NOMO-1 treated with DMSO at 0.1 percent for 48 hours (cell line): Measurements from ENCODE around the gene VWF.

Source experiments
- DNase-seq: peaks from one replicate; lab custom pipeline; 2025; ENCODE audit not compliant: unreplicated experiment; lab: John Stamatoyannopoulos, UW

VWF gene

DNA sequence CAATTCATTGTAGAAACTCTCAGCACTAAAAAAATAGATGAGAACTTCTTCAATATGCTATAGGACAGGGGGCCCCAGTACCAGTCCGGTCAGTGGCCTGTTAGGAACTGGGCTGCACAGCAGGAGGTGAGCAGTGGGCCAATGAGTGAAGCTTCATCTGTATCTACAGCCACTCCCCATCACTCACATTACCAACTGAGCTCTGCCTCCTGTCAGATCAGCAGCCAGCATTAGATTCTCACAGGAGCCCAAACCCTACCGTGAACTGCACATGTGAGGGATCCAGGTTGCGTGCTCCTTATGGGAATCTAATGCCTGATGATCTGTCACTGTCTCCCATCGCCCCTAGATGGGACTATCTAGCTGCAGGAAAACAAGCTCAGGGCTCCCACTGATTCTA, 163.7 kb downstream of the VWF start:
- DNase-seq = no peak

DNA sequence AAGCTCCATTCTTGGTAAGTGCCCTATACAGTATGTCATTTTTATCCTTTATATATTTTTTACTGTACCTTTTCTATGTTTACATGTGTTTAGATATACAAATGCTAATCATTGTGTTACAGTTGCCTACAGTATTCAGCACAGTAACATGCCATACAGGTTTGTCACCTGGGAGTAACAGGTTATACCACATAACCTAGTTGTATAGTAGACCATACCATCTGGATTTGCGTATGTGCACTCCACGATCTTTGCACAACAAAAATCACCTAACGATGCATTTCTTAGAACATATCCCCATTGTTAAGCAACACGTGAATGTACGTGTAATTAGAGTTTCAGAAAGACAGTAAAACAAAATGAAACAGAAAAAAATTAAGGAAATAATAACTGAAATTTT, 167.5 kb downstream of the VWF start:
- DNase-seq = no peak

DNA sequence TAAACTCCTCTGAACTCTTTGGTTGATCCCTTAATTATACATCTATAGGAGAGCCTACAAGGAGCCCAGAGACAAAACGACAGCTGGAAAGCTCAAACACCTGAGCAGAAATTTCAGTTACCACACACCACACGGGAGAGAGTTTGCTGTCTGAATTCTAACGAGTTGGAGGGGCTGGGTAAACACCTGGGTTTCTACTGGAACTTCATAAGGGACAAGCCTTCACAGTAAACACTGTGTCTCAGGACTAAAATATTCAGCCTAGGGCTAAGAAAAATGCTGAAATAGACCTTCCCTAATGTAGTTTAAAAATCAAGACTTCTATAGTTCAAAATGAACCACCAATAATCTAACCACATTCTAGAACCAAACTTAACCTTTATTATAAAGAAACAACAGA, 169.8 kb downstream of the VWF start:
- no peak for DNase-seq

DNA sequence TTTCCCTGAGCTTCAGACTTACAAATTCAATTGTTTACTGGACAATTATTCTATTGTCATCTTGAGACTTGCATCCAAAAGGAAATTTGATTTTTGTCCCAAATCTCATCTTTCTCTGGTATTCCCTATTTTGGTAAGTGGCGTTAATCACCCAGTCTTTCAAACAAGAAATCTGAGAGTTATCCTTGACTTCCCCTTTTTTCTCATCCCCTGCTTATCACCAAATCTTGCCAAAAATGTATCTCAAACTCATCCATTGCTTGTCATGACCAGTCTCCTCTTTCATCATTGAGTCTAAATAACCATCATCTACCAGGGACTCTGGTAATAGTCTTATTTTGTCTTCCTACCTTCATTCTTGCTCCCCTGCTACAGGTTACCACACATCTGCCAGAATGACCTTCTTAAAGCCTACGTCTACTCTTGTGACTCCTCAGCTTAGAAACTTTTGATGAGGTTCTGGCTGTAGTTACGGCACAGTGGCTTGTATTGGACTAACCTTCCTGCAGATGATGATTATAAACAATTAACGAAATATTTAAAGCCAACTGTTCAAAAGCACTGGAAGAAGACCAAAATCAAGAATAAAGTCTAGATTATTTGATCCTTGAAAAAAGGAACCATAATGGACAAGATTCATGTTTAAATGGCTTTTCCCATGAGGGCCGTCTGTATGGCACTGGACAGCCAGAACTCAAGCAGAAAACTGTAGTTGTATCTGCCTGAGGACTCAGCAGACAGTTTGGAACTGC, 170.5 kb downstream of the VWF start:
- no peak for DNase-seq

DNA sequence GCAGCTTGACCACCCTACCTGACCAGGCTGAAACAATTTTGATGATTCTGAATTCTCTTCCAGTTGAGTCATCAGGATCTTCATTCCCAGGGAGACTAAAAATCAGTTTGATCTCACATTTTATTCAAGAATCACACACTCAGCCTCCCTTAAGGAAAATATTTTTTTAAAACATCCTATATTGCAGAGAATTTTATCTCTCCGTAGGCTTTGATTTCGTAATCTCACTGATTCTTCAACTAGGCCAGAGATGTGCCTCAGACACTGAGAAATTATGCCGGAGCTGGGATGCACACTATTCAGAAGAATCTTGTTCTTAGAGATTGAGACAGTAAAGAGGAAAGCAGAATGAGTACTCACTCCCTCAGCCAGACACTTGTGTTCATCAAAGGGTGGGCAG, 172.4 kb downstream of the VWF start:
- DNase-seq = no peak

DNA sequence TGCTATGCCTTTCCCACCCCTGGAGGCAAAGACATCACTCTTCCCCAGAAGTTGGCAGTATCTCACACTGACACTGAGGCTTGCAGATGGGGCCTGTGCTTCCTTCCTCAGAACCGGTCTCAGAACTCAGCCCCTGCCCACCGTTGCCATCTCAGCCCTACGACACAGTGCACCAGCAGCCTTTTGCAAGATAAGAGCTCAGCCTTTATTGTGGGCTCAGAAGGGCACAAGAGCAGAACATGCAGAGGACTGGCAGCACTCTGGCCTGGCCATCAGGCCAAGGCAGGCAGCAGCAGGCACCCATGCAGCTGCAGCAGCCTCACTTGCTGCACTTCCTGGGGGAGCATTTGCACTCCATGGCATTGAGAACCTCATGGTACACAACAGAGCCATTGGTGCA, 175.8 kb downstream of the VWF start:
- no peak for DNase-seq

DNA sequence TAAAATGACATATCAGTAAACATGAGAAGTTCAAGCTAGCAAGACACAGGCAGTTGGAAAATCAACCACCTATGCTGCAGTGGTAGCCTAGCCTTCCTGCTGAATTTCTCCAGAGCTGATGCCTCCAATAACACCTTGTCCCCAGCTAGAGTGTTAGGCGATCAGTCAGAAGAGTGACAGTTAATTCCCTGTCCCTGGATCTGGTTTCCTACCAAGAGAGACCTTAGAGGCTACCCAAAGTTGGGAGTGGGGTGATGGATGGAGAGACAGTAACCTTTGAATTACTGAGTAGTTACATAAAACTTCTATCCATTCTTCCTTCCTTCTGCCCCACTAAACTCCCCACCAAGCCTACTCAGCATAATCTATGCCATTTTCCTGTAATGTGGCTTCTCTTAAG, 177.5 kb downstream of the VWF start:
- DNase-seq = no peak

DNA sequence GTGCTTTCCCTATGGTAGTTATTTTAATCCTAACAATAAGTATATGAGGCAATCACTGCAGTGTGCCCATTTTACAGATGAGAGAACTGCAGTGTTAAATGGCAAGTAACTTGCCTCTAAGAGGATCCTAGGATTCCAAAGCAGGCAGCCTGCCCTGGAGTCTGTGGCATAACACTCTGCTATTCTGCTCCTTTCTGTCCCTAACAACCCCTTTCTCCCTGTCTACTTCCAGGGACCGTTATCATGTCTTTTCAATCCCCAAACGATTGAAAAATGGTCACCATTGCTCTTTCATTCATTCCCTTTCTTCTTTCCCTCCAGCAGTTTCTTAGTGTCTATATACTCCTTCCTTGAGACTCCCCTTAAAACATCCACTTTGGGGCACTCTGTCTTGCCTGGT, 178.1 kb downstream of the VWF start:
- DNase-seq = no peak

DNA sequence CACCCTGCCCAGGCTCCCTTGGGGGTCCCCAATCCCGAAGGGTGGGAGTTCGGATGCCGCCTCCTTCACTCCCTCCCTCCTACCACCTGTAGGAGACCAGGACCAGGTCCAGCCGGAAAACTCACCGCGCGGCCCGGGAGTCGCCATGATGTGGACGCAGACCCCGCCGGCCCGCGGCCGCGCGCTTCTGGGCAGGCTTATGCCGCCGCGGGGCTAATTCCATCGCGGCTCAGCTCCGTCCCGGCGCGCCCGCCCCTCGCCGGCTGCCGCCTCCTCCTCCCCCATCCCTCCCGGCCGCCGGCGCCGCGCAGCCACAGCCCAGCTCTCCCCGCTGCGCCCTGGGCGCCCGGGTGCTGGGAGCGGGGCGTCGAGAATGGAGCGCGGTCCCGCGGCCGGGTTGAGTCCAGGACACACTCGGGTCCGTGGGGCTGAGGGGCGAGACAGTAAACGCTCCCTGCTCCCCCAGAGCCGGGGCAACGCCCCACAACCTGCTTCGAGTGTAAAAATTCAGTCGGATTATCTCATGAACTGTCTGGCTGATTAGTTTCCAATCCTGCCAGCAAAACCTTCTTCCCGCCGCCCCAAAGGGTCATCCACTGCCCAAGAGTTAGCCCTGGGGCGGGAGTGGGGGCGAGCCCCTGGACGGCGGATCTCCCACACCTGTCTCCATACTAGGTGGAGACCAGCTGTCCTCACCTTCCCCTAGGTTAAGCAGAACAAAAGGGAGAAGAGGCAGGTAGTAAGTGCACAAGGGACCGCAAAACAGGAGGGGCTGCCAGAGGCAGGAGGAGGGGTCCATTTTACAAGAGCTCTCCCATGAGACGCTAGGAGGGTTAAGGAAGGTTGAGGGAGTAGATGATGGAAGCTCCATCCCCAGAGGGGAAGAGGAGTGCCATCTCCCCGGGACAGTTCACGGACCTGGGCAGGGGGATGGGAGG, 179.1 kb downstream of the VWF start, which contains the start of gene ANO2:
Gene ANO2 (minus strand): TSS at position 189 of the 938 bp plus-strand sequence. CDS start 42 bp downstream, at position 147.
- DNase-seq = no peak

DNA sequence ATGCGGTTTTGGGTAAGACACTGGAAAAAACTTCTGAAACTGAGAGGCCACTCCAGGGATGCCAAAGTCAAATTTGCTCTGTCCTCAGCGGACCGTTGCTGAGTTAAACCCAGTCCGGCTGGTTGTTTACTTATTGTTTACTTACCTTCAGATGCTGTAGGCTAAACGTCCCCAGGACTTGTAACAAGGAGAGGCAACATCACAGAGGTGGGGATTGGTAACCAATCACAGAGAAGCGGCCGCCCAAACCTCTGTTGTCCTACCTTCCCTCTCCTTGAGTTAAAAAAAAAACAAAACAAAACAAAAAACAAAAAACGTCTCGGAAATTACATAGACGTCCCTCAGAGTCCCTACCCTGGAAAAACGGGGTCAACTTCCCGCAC, 179.8 kb downstream of the VWF start:
- DNase-seq = no peak

DNA sequence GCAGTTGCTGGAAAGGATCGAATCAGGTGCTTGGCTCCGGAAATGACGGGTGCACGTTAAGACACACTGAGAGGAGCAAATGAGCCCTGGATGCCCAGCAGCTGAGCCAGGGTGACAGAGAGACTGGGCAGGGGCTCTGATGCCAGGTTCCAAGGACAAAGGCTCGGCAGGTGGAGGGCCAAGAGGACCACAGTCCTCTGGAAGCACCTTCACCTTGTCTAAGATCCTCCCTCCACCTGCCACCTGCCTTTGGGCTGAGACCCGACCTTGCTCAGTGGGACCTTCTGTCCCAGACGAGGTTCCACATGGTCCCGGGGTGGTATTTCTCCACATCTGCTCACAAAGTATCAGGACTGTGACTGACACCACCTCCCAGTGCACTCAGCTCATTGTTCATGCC, 180.4 kb downstream of the VWF start:
- no peak for DNase-seq

DNA sequence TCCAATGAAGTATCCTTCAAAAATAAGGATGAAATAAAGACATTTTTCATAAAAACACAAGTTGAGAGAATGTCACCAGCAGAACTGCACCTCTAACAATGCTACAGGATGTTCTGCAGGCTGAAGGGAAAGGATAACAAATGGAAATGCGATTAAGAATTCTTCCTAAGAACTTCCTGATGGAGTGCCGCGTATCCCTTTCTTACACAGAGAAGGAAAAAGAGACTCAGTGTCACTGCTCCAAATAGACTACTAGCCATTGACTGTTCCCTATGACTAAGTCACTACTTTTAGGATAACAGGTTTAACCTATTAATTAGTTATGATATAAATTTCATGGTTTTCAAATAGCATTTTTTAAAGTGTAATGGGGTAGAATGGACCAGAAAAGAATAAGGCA, 182.6 kb downstream of the VWF start:
- DNase-seq = no peak

DNA sequence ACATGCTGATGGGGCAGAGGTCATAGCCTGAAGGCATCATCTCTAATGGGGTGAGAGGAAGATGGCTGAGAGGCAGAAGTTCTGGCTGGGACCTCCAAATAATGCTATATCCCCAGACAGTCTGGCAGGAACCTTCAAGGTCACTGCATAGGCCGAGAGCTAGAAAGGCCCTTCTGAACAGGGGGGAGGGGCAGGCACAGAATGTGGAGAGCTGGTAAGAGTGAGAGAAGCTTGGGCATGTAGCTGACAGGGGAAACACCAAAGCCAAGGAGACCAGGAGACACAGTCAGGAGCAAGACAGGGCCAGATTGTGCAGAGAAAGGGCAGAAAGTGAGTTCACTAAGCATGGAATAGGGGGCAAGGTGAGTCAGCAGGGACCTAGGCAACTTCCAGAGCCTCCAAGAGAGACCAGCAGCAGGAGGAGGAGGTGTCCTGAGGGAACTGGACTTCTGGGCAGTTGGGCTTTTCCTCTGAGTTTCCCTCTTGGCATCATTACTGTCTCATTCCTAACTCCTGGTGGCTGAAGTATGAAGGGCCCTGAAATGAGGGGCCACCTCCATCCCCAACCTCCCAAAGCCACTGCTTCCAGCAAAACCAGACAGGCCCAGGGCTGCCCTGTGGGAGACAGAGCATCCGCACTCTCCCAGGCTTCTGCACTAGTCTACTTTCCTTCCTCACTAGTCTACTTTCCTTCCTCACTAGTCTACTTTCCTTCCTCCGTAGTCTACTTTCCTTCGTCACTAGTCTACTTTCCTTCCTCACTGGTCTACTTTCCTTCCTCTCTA, 196.5 kb downstream of the VWF start:
- DNase-seq = no peak

DNA sequence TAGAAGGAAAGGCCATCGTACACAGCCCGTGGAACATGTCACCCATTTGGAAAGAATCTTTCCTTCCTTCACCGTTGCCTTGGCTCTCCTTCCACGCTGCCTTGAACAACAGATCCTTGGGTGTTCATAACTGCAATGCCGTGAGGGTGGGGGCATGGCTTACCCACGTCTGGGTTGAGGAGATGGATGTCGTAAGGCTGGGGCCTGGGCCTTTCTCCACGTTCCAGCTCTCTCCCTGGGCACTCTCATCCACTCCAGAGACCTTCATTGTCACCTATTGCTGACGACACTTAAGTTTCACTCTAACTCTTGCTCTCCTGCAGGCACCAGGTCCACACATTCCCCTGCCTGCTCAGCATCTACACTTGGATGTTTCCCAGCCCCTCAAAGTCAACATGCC, 198.8 kb downstream of the VWF start:
- no peak for DNase-seq

DNA sequence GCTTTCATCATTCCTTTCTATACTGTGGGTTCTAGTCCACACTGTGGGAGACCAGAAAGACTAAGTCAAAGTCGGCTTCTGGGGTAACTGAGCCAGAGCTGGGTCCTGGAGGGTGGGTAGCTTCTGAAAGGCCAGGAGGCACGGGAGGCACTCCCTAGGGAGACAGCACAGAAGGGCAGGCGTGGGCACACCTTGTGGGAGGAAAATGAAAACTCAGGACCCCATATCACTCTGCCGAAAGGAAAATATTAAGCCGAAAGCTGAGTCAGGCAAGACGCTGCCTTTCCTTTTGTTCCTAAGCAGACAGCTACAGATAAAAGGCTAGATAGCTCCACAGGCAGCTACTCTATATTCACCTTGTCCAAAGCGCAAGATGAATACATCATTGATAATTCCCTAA, 200.1 kb downstream of the VWF start:
- DNase-seq = no peak

DNA sequence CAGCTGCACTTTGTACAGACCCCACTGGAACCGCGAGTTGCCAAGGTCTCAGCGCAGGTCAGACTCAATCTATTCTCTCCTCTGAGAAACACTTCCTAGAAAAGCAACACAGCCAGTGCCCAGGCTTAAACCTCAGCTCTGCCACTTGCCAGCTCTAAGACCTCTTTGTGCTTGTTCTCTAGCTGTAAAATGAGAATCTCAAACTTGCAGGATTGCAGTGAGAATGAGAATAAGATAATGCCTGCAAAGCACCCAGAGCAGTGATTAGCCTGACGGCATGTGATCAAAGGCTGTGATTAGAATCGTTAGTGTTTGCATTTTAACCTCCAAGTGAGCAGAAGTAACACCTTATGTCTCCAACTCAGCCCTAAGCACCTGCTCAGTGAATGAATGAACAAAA, 200.7 kb downstream of the VWF start:
- no peak for DNase-seq

DNA sequence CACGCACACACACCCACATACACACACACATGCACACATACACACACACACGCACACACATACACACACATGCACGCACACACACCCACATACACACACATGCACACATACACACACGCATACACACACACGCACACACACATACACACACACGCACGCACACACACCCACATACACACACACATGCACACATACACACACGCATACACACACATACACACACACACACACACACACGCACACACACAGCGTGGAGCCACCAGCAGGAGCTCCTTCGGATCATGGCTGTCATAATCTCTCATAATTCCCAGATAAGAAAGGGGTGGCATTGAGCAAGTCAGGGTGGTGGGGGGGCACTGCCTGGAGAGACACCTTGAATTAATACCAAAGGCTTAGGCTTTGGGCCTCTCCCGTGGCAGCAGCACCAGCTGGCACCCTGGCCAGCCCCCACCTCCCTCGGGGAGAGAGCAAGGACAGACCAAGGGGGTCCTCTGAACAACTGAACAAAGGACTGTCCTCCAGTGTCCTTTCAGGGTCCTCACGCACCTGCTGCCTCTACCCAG, 201.3 kb downstream of the VWF start:
- DNase-seq = no peak

DNA sequence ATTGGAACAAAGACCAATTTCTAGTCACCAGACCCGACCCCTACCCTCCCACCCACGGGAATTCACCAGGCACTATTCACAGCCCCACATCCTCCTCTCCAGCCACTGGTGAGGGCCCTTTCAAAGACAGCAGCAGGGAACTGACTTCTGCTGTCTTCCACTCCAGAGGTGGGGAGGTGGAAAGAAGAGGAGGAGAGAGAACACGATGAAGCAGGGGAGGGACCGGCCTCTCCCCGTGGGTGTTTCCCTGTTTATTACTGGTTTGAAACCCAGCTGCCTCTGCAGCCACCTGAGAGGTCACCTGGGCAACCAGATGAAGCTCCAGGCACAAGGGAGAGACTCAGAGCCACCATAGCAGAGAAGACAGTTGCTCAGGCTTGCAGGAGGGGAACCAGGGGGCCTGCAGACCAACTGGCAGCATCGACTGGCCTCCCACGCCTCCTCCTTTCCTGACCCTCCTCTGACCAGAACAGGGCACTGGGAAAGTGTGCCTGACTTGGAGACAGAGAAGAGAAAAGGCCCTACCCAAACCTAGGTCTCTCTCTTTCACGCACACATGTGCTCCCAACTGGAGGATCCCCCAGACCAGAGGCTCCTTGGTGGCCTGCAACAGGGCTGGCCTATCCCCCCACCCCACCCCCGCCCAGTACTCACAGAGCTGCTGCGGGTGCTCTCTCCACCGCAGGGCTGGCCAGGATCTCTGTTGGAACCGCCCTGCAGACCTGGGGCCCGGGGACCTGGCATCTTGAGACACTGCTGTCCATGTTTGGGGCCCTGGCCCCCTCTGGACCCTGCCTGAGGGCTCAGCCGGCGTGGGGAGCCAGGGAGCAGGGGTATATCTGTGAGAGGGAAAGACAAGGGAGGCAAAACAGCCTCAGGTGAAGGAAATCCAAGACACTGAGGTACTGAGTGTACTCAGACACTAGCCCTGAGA, 202.2 kb downstream of the VWF start:
- DNase-seq = no peak

DNA sequence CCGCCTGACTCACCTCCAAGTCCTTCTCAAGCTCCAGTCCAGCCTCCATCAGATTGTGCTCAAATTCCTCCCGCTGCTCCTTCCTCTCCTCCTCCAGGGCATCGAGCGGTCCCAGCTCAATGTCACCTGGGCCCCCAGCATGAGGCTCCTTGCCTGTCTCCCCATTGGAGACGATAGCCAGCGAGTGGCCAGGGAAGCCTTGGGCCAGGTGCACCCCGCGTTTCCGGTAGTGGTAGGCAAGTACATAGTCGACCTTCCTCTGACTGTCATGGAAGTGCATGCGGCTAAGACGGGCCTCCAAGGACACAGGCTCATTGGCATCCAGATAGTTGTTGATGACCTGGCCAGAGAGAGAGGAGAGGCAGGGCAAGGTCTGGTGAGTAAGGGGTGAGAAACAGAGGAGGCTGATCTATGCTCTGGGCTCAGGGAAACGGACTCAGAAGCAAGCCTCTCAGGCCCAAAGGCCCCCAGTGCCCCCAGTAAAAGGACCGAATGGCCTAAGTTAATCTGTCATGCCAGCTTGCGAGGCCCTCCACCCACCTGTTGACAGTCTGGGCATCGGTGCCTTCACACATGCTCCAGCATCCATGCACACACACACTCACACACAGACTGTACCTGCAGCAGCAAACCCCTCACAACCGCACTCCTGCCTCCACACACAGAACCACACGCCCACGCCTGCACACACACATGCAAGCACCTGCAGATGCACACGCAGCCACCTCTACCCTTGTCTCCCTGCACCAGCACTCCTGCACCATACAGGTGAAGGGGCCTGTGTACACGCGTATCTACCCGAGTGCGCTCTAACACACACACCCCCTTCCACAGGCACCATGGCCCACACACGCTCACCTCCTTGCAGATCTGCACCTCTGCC, 203.2 kb downstream of the VWF start:
- DNase-seq = no peak
